ENCODE results near the gene TLR8.
A peak's percentile ranks its signal among the peaks of the same experiment; 100 is the strongest.
"Not testable (repeated sequence)": the region's sequence is repeated elsewhere in the genome, so short reads cannot be mapped to it uniquely, and the experiment has no call there.

Gene TLR8

DNA sequence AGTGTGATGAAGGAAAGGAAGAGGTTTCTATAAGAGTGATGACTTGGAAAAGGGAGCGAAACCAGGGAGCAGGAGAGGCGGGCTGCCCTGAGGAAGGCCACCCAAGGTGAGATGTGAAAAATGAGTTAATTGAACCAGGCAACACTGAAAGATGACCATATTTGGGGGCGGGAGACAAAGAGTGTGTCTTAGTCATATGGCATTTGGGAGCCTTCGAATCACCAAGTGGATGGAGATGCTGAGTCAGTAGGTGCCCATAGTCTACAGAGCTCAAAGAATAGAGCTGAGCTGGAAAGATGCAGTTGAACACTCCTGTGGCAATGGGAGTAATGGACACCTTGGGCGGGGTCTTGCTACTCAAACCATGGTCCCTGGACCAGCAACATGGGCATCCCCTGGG, 8.3 kb upstream of the TLR8 start:
- no peak for DNase-seq (ENCODE audit: low read depth)

DNA sequence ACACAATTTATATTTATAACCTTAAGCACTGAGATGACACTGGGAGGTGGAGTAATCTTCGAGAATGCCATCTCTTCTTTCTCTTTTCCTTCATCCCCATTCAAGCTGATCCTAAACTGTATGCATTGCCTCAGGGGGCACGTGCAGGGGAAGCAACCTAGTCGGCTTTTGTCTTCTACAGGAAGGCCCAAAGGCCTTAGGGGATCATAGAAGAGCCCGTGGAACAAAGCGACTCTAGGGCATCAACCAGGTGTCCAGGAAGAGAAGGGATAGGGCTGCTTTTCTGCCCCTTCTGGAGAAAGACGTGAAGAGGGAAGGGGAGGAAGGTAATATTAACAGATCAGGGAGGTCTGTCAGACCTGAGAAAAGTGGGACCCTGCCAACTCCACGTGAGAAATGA, 6.9 kb upstream of the TLR8 start:
- DNase-seq (ENCODE audit: low read depth) = no peak

DNA sequence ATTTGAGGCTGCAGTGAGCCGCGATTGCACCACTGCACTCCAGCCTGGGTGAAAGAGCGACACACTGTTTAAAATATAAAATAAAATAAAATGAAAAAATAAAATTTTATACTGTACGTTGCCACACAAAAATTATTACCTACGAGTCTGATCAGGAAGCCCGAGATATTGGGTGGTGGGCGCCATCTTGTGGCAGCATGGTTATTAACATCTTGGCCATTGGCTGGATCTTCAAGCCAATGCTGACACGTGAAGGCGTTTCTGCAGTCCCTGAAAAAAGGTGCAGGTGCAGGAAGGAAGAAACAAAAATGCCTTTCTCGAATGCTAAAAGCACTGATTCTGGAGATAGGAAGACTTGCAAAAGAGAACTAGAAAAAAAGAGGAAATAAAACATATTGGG, 4.9 kb upstream of the TLR8 start:
- DNase-seq (ENCODE audit: low read depth) = peak; percentile 6

DNA sequence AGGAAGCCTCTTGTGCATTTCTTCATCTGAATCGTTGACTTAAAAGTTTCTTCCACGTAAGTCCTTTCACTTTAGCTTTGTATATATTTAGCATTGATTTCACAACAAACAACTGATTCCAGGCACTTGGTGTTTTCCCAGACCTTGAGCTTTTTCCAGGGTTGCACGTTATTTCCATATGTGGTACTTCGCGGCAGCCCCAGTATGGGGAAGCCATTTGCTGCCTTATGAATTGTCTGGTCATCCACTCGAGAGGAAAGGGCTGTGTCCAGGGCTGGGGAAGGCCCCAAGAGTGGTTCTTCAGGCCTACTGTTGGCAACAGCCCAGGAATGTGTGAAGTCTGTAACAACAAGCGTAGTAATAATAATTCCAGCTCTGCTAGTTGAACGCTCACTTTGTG, 2.8 kb upstream of the TLR8 start:
- DNase-seq (ENCODE audit: low read depth) = no peak

DNA sequence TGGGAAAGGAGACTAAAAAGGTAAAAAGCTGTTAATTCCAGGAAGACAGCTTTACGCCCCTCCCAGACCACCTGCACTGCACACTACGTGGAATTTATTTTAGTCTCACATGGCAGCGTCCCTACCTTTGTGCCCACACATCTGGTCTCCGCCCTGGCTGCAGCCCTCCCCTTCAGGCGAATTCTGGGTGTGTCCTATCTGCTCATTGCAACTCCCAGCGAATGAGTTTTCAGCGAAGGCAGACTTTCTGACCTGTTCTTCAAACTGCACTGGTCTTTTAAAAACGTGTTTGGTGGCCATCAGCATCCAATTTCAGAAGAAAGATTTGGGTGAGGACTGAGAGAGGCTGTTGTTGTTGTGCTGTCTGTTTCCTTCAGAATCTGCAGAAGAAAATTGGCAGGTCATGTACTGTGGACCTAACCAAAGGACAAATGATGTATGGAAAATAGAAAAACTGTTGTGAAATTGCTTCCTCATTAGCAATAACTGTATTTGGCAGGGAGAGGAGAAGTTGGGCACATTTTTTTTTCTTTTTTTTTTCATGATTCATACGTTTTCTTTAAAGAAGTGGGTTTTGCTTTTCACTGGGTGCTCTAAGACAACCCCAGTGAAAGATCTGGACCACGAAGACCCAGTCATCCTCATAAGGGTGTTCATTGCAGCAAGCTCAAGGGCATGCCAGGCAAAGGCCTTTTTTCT, 4.2 kb downstream of the TLR8 start:
- DNase-seq (ENCODE audit: low read depth) = no peak

DNA sequence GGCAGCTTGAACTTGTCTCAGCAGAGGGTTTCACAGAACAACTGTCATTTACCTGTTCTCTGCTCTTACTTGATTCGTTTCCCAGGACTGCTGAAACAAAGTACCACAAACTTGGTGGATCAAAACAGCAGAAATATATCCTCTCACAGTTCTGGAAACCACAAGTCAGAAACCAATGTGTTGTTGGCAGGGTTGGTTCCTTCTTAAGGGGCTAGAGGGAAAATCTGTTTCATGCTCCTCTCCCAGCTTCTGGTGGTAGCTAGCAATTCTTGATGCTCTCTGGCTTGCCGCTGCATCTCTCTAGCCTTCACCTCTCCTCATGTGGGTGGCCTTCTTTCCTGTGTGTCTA, 4.7 kb downstream of the TLR8 start:
- DNase-seq (ENCODE audit: low read depth) = no peak

DNA sequence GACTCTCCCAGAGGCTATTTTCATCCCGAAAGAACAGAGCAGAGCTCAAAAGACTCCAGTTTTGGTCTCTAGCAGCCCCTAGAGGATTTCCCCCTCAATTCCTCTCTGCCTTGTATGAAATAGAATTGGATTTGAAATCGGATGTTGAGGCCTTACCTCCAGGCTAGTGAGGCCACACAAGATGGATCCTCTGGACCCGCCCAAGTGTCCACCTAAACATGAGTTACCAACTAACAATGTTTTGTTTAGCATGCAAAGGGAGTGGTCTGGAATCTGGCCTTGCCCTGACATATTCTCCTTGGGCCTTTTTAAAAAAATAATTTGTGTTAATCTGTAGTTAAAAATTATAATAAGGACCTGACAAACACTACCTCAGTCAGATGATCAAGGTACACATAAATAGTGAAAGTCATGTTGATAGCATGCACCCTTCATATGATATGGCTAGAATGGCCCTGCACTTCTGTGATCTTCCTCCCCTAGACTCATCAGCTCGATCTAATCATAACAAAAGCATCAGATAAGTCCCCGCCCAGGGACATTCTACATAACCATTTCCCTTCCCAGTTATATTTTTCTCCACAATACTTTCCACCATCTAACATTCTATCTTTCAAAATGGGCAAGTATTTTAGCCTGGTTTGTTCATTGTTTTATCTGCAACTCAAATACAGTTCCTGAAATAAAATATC, 6.5 kb downstream of the TLR8 start:
- no peak for DNase-seq (ENCODE audit: low read depth)

DNA sequence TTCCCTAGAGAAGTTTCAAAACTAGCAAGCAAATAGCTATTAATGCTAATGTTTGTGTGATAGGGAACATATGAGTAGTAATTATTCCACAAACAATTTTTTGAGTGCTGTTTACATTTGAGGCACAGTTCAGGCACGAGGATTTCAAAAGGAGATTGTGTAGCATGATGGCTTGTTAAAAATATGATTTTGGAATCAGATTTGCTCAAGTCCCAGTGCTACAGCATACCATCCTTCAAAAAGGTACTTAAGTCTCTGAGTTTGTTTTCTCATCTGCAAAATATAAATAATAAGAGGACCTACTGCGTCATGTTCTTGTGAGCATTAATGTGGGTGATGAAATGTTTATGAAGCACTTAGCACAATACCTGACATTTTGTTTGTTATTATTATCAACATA, 11.3 kb downstream of the TLR8 start:
- DNase-seq (ENCODE audit: low read depth) = no peak

DNA sequence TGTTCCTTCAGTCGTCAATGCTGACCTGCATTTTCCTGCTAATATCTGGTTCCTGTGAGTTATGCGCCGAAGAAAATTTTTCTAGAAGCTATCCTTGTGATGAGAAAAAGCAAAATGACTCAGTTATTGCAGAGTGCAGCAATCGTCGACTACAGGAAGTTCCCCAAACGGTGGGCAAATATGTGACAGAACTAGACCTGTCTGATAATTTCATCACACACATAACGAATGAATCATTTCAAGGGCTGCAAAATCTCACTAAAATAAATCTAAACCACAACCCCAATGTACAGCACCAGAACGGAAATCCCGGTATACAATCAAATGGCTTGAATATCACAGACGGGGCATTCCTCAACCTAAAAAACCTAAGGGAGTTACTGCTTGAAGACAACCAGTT, 12.6 kb downstream of the TLR8 start:
- DNase-seq (ENCODE audit: low read depth) = no peak

DNA sequence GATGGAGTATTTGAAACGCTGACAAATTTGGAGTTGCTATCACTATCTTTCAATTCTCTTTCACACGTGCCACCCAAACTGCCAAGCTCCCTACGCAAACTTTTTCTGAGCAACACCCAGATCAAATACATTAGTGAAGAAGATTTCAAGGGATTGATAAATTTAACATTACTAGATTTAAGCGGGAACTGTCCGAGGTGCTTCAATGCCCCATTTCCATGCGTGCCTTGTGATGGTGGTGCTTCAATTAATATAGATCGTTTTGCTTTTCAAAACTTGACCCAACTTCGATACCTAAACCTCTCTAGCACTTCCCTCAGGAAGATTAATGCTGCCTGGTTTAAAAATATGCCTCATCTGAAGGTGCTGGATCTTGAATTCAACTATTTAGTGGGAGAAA, 13.2 kb downstream of the TLR8 start:
- DNase-seq (ENCODE audit: low read depth) = no peak

DNA sequence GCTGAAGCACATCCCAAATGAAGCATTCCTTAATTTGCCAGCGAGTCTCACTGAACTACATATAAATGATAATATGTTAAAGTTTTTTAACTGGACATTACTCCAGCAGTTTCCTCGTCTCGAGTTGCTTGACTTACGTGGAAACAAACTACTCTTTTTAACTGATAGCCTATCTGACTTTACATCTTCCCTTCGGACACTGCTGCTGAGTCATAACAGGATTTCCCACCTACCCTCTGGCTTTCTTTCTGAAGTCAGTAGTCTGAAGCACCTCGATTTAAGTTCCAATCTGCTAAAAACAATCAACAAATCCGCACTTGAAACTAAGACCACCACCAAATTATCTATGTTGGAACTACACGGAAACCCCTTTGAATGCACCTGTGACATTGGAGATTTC, 14.6 kb downstream of the TLR8 start:
- DNase-seq (ENCODE audit: low read depth) = no peak

DNA sequence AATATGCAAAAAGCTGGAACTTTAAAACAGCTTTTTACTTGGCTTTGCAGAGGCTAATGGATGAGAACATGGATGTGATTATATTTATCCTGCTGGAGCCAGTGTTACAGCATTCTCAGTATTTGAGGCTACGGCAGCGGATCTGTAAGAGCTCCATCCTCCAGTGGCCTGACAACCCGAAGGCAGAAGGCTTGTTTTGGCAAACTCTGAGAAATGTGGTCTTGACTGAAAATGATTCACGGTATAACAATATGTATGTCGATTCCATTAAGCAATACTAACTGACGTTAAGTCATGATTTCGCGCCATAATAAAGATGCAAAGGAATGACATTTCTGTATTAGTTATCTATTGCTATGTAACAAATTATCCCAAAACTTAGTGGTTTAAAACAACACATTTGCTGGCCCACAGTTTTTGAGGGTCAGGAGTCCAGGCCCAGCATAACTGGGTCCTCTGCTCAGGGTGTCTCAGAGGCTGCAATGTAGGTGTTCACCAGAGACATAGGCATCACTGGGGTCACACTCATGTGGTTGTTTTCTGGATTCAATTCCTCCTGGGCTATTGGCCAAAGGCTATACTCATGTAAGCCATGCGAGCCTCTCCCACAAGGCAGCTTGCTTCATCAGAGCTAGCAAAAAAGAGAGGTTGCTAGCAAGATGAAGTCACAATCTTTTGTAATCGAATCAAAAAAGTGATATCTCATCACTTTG, 15.6 kb downstream of the TLR8 start:
- DNase-seq (ENCODE audit: low read depth) = no peak

DNA sequence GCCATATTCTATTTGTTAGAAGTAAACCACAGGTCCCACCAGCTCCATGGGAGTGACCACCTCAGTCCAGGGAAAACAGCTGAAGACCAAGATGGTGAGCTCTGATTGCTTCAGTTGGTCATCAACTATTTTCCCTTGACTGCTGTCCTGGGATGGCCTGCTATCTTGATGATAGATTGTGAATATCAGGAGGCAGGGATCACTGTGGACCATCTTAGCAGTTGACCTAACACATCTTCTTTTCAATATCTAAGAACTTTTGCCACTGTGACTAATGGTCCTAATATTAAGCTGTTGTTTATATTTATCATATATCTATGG, 16.1 kb downstream of the TLR8 start:
- DNase-seq (ENCODE audit: low read depth) = no peak

DNA sequence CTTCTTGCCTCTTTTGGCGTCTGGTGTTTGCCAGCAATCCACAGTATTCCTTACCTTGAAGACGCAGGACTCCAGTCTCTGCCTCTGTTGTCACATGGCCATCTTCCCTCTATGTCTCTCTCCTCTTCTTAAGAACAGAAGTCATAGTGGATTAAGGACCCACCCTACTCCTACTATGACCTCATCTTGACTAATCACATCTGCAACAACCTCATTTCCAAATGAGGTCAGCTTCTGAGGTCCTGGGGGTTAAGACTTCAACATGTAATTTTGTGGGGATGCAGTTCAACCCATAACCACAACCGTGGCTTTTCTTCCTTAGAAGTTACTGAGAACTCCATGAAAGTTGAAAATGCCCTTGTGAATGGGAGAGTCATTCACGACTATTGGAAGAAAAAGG, 23.3 kb downstream of the TLR8 start:
- peak; percentile 49 for DNase-seq (ENCODE audit: low read depth)

DNA sequence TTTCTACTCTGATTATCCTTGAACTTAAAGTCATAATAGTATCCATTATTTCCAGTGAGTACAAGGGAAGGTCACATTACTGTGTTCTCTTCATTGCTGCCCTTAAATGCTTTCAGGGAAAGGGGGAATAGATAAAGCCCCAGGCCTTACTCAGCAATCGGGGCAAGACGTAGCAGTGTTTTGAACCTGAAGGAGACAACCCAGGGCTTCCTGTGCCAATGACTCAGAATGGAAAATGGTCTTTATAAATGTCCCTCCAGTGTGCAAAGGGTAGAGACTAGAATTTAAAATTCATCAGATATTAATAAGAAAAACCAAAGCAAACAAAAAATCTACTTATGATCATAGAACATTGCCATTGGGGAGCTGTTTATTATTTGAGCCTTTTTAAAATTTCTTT, 23.7 kb downstream of the TLR8 start:
- DNase-seq (ENCODE audit: low read depth) = no peak

DNA sequence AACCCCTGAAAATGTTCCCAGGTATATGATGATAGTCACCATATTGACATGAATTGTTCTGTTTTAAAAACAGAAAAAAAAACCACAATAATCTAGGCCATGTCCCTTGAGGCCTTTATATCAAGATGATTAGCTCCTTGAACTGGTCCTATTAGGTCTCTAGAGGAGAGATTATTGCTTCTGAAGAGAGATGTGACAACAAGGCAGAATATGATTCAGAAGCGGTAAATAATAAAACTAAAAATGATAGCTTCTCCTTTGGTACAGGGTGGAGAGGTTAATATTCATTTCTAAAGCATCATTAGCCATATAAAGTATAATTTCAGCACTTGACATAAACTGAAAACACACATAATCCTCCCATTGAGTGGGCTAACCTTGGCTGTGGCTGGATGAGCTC, 25.8 kb downstream of the TLR8 start:
- DNase-seq (ENCODE audit: low read depth) = no peak

DNA sequence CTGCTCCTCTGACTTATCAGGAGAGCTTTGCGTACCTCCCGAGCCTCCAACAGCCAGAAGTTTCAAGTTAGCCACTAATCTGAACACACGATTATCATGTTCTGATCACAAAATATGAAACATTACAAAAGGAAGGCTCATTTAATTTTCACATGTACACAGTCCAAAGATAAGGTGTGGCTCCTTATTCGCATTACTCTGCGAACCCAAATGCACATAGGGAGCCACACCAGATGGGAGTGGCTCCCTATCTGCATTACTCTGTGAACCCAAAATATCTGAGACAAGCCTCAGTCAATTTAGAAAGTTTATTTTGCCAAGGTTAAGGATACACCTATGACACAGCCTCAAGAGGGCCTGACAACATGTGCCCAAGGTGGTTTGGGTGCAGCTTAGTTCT, 28.4 kb downstream of the TLR8 start:
- no peak for DNase-seq (ENCODE audit: low read depth)

DNA sequence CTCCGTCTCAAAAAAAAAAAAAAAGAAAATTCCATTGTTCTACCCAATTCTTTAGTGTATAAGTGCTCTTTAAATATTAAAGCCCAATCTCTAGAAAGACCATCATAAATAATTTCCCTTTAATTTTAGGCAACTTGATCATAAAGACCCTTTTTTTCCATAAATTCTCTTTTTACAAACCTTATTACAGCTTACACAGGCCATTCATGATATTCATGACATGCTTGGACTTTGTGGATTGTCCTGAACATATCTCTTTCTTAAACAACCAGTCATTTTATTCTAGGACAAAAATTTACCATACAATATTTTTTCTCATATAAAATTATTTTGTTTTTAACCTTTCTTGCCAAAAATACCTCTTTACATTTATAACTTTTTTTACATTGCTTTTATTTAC, 30.5 kb downstream of the TLR8 start:
- DNase-seq (ENCODE audit: low read depth) = no peak

DNA sequence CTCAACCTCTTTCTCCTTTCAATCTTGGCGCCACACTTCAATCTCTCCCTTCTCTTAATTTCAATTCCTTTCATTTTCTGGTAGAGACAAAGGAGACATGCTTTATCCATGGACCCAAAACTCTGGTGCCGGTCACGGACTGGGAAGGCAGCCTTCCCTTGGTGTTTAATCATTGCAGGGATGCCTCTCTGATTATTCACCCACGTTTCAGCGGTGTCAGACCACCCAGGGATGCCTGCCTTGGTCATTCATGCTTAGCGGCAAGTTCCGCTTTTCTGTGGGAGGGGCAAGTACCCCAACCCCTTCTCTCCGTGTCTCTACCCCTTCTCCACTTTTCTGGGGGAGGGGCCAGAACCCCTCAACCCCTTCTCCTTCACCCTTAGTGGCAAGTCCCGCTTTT, 34.1 kb downstream of the TLR8 start:
- not testable (repeated sequence) for DNase-seq (ENCODE audit: low read depth)

DNA sequence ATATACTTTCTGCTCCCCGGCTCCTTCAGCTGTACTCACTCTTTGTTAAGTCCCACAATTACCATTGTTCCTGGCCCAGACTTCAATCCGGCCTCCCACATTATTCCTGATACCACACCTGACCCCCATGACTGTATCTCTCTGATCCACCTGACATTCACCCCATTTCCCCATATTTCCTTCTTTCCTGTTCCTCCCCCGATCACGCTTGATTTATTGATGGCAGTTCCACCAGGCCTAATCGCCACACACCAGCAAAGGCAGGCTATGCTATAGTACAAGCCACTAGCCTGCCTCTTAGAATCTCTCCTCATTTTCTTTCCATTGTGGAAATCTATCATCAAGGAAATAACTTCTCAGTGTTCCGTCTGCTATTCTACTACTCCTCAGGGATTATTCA, 37.2 kb downstream of the TLR8 start:
- DNase-seq (ENCODE audit: low read depth) = not testable (repeated sequence)

DNA sequence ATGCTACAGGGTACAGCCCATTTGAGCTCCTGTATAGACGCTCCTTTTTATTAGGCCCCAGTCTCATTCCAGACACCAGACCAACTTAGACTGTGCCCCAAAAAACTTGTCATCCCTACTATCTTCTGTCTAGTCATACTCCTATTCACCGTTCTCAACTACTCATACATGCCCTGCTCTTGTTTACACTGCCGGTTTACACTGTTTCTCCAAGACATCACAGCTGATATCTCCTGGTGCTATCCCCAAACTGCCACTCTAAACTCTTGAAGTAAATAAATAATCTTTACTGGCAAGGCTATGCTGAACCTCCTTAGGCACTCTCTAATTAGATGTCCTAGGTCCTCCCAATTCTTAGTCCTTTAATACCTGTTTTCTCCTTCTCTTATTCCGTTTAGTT, 38.0 kb downstream of the TLR8 start:
- not testable (repeated sequence) for DNase-seq (ENCODE audit: low read depth)

DNA sequence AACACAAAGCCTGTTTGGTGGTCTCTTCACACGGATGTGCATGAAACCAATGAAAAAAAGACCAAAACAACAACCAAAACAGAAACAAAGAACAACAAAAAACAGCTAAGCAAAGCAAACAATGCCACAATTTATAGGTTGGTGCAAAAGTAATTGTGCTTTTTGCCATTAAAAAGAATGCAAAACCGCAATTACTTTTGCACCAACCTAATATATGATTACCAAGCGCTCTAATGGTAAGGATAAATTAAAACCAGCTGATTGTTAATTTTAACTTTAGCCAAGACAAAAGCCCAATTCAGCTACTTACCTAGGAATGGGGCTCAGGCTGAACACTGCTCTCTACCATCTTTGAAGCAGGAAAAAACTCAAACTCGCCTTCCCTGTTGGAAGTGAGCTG, 39.1 kb downstream of the TLR8 start:
- DNase-seq (ENCODE audit: low read depth) = no peak

DNA sequence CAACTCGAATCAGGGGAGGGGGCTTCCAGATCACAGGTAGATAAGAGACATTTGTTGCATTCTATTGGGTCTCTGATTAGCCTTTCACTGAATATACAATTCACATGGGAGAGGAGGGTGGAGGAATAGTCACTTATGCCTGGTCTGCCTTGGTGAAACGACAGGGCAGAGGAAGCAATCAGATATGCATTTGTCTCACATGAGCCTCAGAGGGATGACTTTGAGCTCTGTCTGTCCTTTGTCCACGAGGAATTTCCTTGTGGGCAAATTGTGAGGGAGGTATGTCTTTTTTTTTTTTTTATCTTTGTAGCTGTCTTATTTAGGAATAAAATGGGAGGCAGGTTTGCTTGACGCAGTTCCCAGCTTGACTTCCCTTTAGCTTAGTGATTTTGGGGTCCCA, 40.0 kb downstream of the TLR8 start:
- no peak for DNase-seq (ENCODE audit: low read depth)

Measured in HS-5 (cell line).